Measurements from ENCODE around the gene COL23A1. TPM values are rescaled to one million over a fixed set of nuclear protein-coding genes. Genes with fewer than 3 reads are reported as not detected.

Gene COL23A1
- total RNA-seq, 1 experiment from 2014 or later: not detected

DNA sequence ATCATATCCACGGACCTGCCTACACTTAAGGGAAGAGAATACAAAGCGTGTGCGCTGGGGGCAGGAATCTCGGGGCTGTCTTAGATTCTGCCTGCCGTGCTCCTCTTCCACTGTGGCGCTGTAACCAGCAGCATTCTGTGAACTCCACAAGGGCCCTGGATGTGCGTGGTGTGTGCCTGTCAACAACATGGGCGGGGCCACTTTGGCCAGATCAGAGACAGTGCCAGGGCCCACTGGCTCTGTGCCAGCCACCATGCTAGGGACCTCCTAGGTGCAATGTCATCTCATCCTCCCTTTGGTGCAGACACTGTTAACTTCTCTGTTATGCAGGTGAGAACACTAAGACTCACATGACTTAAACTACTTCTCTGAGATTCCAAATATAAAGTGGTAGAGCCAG lies 113.7 kb downstream of the COL23A1 start:
- H3K9ac ChIP-seq (ENCODE audit: low read length): no peak overlapping the region

GRCh38 chr5:178475422-178475821 lies 114.8 kb downstream of the COL23A1 start:
- Histone ChIP-seq H3K9me3 (ENCODE audit: low read length) (no peaks in the 10 kb centered on the region; the same call in 1 of the 2 replicates), H3K27me3 (ENCODE audit: low read length) (peaks cover 18% of the 10 kb centered on the region), H3K4me3 (ENCODE audit: low read length) (no peak overlapping the region), H3K4me2 (ENCODE audit: low read length) (no peak overlapping the region), H4K20me1 (ENCODE audit: low read length) (no peaks in the 10 kb centered on the region), H3K27ac (ENCODE audit: low read length) (no peak overlapping the region), H3K79me2 (ENCODE audit: low read length) (no peaks in the 10 kb centered on the region), H3K36me3 (ENCODE audit: low read depth, low read length) (no peaks in the 10 kb centered on the region), H3K9ac (ENCODE audit: low read length) (no peak overlapping the region), H3K4me1 (ENCODE audit: insufficient read depth, low read length) (no peaks in the 10 kb centered on the region), H2AFZ (ENCODE audit: low read length) (no peak overlapping the region), H3K9me2 (replicated peaks; ENCODE audit: low read length) (no peaks in the 10 kb centered on the region), H3F3A (ENCODE audit: low read length, unreplicated experiment) (no peaks in the 10 kb centered on the region)
- BruUV-seq (replicated peaks): no TSS peak
- ChIA-PET CTCF (no interaction called here), POLR2A (ENCODE audit: unreplicated experiment) (no interaction called here)
- intact Hi-C loops (cut with micrococcal nuclease): no loop called here
- ATAC-seq: no peak
- no peak for TF ChIP-seq EZH2 (IDR thresholded peaks at IDR 0.05; ENCODE audit: low read length, unreplicated experiment)
- TF ChIP-seq, protein P1, sequence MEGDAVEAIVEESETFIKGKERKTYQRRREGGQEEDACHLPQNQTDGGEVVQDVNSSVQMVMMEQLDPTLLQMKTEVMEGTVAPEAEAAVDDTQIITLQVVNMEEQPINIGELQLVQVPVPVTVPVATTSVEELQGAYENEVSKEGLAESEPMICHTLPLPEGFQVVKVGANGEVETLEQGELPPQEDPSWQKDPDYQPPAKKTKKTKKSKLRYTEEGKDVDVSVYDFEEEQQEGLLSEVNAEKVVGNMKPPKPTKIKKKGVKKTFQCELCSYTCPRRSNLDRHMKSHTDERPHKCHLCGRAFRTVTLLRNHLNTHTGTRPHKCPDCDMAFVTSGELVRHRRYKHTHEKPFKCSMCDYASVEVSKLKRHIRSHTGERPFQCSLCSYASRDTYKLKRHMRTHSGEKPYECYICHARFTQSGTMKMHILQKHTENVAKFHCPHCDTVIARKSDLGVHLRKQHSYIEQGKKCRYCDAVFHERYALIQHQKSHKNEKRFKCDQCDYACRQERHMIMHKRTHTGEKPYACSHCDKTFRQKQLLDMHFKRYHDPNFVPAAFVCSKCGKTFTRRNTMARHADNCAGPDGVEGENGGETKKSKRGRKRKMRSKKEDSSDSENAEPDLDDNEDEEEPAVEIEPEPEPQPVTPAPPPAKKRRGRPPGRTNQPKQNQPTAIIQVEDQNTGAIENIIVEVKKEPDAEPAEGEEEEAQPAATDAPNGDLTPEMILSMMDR (conservative IDR thresholded peaks at IDR 0.05; ENCODE audit: low read depth, low read length): no peak
- no peak for TF ChIP-seq EZH2phosphoT487 (IDR thresholded peaks at IDR 0.05; ENCODE audit: borderline replicate concordance, low read length)
- no peak for DNase-seq

More for the DNA sequence above, 113.7 kb downstream of the COL23A1 start:
- Histone ChIP-seq H3K4me1 (ENCODE audit: insufficient read depth, low read length) (no peaks in the 10 kb centered on the region), H3K27ac (ENCODE audit: low read length) (no peak overlapping the region), H3K27me3 (ENCODE audit: low read length) (peaks cover 23% of the 10 kb centered on the region), H3K36me3 (ENCODE audit: low read depth, low read length) (no peaks in the 10 kb centered on the region), H3K9me3 (ENCODE audit: low read length) (no peaks in the 10 kb centered on the region; the same call in 1 of the 2 replicates), H3K4me3 (ENCODE audit: low read length) (no peak overlapping the region), H3K79me2 (ENCODE audit: low read length) (no peaks in the 10 kb centered on the region), H2AFZ (ENCODE audit: low read length) (no peak overlapping the region), H3F3A (ENCODE audit: low read length, unreplicated experiment) (no peaks in the 10 kb centered on the region), H3K9me2 (replicated peaks; ENCODE audit: low read length) (no peaks in the 10 kb centered on the region), H4K20me1 (ENCODE audit: low read length) (no peaks in the 10 kb centered on the region), H3K4me2 (ENCODE audit: low read length) (no peak overlapping the region)
- TF ChIP-seq, protein P1 (conservative IDR thresholded peaks at IDR 0.05; ENCODE audit: low read depth, low read length): no peak
- no peak for TF ChIP-seq EZH2 (IDR thresholded peaks at IDR 0.05; ENCODE audit: low read length, unreplicated experiment)
- TF ChIP-seq EZH2phosphoT487 (IDR thresholded peaks at IDR 0.05; ENCODE audit: borderline replicate concordance, low read length): no peak
- no TSS peak for BruUV-seq (replicated peaks)
- ChIA-PET POLR2A (ENCODE audit: unreplicated experiment) (no interaction called here), CTCF (no interaction called here)
- ATAC-seq (no peak), DNase-seq (no peak)
- intact Hi-C loops (cut with micrococcal nuclease): no loop called here

- no peaks in the 10 kb centered on the region for H4K20me1 ChIP-seq (ENCODE audit: low read length)
- no peak overlapping the region for H2AFZ ChIP-seq (ENCODE audit: low read length)
- no peak overlapping the region for H3K4me2 ChIP-seq (ENCODE audit: low read length)
- H3K4me3 ChIP-seq (ENCODE audit: low read length): no peak overlapping the region
- H3K79me2 ChIP-seq (ENCODE audit: low read length): no peaks in the 10 kb centered on the region
- POLR2A ChIA-PET (ENCODE audit: unreplicated experiment): no interaction called here
- DNase-seq: no peak
- H3K36me3 ChIP-seq (ENCODE audit: low read depth, low read length): no peaks in the 10 kb centered on the region
- H3K27ac ChIP-seq (ENCODE audit: low read length): no peak overlapping the region
- CTCF ChIA-PET: no interaction called here
- H3K4me1 ChIP-seq (ENCODE audit: insufficient read depth, low read length): no peaks in the 10 kb centered on the region
- intact Hi-C loops (cut with micrococcal nuclease): no loop called here
- TF ChIP-seq EZH2 (IDR thresholded peaks at IDR 0.05; ENCODE audit: low read length, unreplicated experiment) (no peak), EZH2phosphoT487 (IDR thresholded peaks at IDR 0.05; ENCODE audit: borderline replicate concordance, low read length) (no peak)
- TF ChIP-seq, protein P1 (conservative IDR thresholded peaks at IDR 0.05; ENCODE audit: low read depth, low read length): no peak
- no TSS peak for BruUV-seq (replicated peaks)
- peaks cover 18% of the 10 kb centered on the region for H3K27me3 ChIP-seq (ENCODE audit: low read length)
- H3K9ac ChIP-seq (ENCODE audit: low read length): no peak overlapping the region
- no peaks in the 10 kb centered on the region for H3K9me2 ChIP-seq (replicated peaks; ENCODE audit: low read length)
- H3K9me3 ChIP-seq (ENCODE audit: low read length): no peaks in the 10 kb centered on the region; the same call in 1 of the 2 replicates
- H3F3A ChIP-seq (ENCODE audit: low read length, unreplicated experiment): no peaks in the 10 kb centered on the region
- no peak for ATAC-seq
Measured at GRCh38 chr5:178474562-178475184, 115.5 kb downstream of the COL23A1 start.

Measured in PC-3 (cell line).